HepG2 (cell line): ENCODE results near the gene AGPAT3.

ENCODE experiments used
- BRCA1 ChIP-seq: sonication (generic); formaldehyde crosslinking; IDR thresholded peaks from 2 replicates; pipeline ENCODE4 v1.4.0; 2020; ENCODE audit warnings: missing genetic modification reagents
- CHCHD3 ChIP-seq: sonication (generic); formaldehyde crosslinking; IDR thresholded peaks from 2 replicates; pipeline ENCODE4 v1.8.0; 2022; ENCODE audit warnings: mild to moderate bottlenecking, missing genetic modification reagents, moderate library complexity
- CREB1 ChIP-seq, 2 experiments: fragments of 450-650 bp in 1 of 2; IDR thresholded peaks; 2 replicates each; pipeline ENCODE4 v1.6.1; 2016 to 2017; ENCODE audit warnings: control low read depth in 1 of 2, mild to moderate bottlenecking in 1 of 2, missing compliant biosample characterization in 1 of 2, missing genetic modification characterization in 1 of 2
- MEF2D ChIP-seq: sonication (generic); formaldehyde crosslinking; IDR thresholded peaks from 2 replicates; pipeline ENCODE4 v1.5.1; 2020; ENCODE audit warnings: mild to moderate bottlenecking, missing genetic modification reagents
- POLR2AphosphoS5 ChIP-seq: IDR thresholded peaks from 2 replicates; pipeline ENCODE4 v1.6.1; 2012; ENCODE audit warnings: low read depth, low read length
- RAD21 ChIP-seq: fragments of 450-650 bp; formaldehyde crosslinking; IDR thresholded peaks from 2 replicates; pipeline ENCODE4 v1.5.0; 2020; ENCODE audit warnings: mild to moderate bottlenecking
- TBP ChIP-seq: sonication (generic); formaldehyde crosslinking; IDR thresholded peaks from 2 replicates; pipeline ENCODE4 v1.5.0; 2020; ENCODE audit warnings: missing genetic modification reagents
- YEATS4 ChIP-seq: sonication (generic); formaldehyde crosslinking; IDR thresholded peaks from 2 replicates; pipeline ENCODE4 v1.4.0; 2020; ENCODE audit warnings: missing genetic modification reagents, borderline replicate concordance
- ZFP62 ChIP-seq: sonication (generic); formaldehyde crosslinking; IDR thresholded peaks from 2 replicates; pipeline ENCODE4 v1.4.0; 2020; ENCODE audit warnings: missing genetic modification reagents
- ZNF546 ChIP-seq: sonication (generic); formaldehyde crosslinking; conservative IDR thresholded peaks from 2 replicates; pipeline ENCODE4 v1.8.1; 2023; ENCODE audit warnings: mild to moderate bottlenecking, missing genetic modification reagents
- ZNF616 ChIP-seq: sonication (generic); formaldehyde crosslinking; IDR thresholded peaks from 2 replicates; pipeline ENCODE4 v1.5.0; 2020; ENCODE audit warnings: low read depth, mild to moderate bottlenecking, missing genetic modification reagents
- TF ChIP-seq, protein P1 (sequence below): sonication (generic); formaldehyde crosslinking; IDR thresholded peaks from 2 replicates; pipeline ENCODE4 v1.5.0; 2020; ENCODE audit warnings: mild to moderate bottlenecking, missing genetic modification reagents, moderate library complexity

DNA sequence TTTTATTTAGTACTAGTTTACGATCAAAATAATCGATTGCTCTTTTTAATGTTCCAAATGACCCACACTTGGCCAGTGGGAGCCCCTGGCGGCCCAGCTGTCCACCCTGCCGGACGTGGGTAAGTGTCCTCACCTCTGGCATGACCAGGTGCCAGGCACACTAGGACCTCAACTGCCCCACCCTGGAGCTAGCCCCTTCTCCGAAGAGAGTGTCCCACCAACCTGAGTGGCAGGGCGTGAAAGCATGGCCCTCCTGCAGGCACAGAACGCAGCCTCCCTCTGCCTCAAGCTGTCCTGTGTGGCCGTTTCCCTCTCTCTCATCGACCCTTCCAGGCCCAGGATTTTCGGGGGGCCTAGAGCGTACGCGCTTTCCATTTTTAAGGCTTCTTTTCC lies 32.9 kb upstream of the AGPAT3 start:
- no peak for TF ChIP-seq TBP
- TF ChIP-seq MEF2D (CRISPR knock-in tag) = no peak
- TF ChIP-seq ZNF616 (CRISPR knock-in tag) = no peak
- TF ChIP-seq ZNF546 = no peak
- no peak for TF ChIP-seq ZFP62 (CRISPR knock-in tag)
- no peak for TF ChIP-seq BRCA1 (CRISPR knock-in tag)
- TF ChIP-seq CHCHD3 = no peak
- no peak for TF ChIP-seq YEATS4 (CRISPR knock-in tag)
- TF ChIP-seq, protein P1, sequence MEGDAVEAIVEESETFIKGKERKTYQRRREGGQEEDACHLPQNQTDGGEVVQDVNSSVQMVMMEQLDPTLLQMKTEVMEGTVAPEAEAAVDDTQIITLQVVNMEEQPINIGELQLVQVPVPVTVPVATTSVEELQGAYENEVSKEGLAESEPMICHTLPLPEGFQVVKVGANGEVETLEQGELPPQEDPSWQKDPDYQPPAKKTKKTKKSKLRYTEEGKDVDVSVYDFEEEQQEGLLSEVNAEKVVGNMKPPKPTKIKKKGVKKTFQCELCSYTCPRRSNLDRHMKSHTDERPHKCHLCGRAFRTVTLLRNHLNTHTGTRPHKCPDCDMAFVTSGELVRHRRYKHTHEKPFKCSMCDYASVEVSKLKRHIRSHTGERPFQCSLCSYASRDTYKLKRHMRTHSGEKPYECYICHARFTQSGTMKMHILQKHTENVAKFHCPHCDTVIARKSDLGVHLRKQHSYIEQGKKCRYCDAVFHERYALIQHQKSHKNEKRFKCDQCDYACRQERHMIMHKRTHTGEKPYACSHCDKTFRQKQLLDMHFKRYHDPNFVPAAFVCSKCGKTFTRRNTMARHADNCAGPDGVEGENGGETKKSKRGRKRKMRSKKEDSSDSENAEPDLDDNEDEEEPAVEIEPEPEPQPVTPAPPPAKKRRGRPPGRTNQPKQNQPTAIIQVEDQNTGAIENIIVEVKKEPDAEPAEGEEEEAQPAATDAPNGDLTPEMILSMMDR = no peak
- TF ChIP-seq CREB1 (IDR thresholded peaks at IDR 0.05) = no peak
- TF ChIP-seq CREB1 (CRISPR knock-in tag; IDR thresholded peaks at IDR 0.05) = no peak
- TF ChIP-seq POLR2AphosphoS5 = no peak
- no peak for TF ChIP-seq RAD21
